NCI-H1105 (cell line): ENCODE results near the gene RAB5A.
"Not testable (repeated sequence)": the region's sequence is repeated elsewhere in the genome, so short reads cannot be mapped to it uniquely, and the experiment has no call there.

Experiments used
- DNase-seq: peaks from one replicate; lab custom pipeline; 2025; lab: John Stamatoyannopoulos, UW

The RAB5A gene

GRCh38 chr3:19946832-19947548 is at the start of gene RAB5A:
TSS of gene RAB5A (plus strand) at chr3:19947097. CDS start at chr3:19950899, 3,802 bp downstream.
- DNase-seq: peak; percentile 95

GRCh38 chr3:19898721-19899120 is 48.2 kb upstream of the RAB5A start:
- DNase-seq: no peak

DNA sequence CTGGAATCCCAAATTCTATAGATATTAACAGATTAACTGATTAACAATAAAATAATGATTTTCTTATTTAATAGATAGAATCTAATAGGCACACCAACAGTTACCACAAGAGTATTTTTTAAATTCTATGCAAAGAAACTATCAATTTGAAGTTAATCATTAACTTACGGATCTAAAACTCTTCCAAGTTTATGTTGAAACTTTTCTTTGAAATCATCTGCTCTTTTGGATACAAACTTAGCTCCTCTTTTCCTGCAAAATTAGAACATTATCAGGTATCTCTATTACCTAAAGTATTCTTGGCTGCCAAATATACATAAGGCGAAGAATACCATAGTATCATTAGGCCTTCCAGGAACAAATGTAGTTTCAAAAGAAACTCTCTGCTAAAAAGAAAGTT is 47.6 kb upstream of the RAB5A start:
- no peak for DNase-seq

GRCh38 chr3:19899833-19900232 is 47.1 kb upstream of the RAB5A start:
- not testable (repeated sequence) for DNase-seq

DNA sequence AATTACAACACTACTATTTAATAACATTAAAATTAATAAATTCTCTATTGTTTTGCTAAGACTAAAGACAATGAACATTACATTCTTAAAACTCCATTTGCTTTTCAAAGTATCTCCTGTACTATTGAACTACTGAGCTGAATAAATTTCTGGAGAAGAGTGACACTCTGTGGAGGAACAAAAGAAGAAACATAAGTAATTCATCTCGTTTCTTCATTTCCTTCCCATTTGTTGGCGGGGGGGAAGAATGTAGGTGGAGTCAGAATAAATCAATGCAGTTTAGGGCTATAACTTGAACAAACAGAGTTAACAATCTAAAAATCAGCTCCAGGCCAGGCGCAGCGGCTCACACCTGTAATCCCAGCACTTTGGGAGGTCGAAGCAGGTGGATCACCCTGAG is 45.6 kb upstream of the RAB5A start:
- DNase-seq: no peak

- DNase-seq: no peak
Observed at GRCh38 chr3:19901918-19902317, 45.0 kb upstream of the RAB5A start.

GRCh38 chr3:19903649-19904048 is 43.2 kb upstream of the RAB5A start:
- no peak for DNase-seq

GRCh38 chr3:19907523-19907922 is 39.4 kb upstream of the RAB5A start:
- DNase-seq: no peak

DNA sequence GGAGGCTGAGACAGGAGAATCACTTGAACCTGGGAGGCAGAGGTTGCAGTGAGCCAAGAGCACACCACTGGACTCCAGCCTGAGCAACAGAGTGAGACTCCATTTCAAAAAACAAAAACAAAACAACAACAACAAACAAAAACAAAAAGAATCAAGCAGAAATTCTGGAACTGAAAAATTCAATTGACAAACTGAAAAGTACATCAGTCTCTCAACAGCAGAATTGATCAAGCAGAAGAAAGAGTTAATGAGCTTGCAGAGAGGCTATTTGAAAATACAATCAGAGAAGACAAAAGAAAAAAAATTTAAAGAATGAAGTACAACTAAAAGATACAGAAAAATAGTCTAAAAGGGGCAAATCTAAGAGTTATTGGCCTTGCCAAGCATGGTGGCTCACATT is 35.4 kb upstream of the RAB5A start:
- no peak for DNase-seq

- DNase-seq: no peak
Observed at GRCh38 chr3:19917167-19917566, 29.7 kb upstream of the RAB5A start.

DNA sequence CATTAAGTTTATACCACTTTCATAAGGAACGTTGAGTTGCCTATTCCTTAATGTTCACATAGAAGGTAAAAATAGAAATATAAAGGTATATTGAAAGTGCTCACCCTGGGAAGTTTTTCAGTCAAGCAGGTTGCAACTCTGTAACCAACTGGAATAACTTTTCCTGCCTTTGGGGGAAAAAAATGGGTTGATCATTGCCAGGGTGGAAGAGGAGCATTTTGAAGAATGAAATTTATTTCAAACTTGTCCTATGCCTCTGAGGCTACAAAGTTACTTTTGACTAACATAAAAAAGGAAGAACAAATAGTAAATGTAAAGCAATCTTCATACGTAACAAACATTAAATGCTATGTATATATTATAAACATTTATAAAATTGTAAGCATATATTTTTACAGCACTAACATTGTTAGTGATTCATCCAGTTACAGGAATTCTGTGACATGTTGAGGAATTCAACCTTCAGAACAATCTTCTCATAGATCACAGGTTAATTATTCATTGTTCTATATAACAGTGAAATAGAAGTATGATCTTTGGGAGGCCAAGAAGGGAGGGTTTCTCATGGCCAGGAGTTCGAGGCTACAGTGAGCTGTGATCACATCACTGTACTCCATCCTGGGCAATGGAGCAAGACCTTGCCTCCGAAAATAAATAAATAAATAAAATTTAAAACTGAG is 26.4 kb upstream of the RAB5A start:
- DNase-seq: no peak

DNA sequence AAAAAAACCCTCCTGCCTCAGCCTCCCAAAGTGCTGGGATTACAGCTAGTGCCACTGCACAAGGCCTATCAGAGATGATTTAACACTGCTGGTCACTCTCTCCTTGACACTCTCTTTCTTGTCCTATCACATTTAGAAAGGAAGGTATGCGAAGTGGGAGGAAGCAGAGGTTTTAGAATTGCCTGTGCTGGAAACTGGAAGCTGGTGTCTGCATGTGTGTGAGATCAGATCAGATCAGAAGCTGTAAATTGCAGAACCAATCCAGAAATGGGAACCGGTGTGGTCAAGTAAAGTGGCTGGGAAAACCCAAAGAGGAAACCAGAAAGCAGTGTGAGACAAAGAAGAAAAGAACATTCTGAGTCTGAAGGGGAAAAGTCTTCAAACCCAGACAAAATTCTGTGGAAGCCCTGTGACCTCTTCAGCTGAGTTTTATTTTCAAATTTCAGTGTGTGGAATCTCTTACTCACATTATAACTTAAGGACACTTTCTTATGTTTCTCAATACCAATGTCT is 15.7 kb upstream of the RAB5A start:
- DNase-seq: no peak

GRCh38 chr3:19931767-19932188 is 15.1 kb upstream of the RAB5A start:
- DNase-seq: no peak

- DNase-seq: no peak
Observed at GRCh38 chr3:19932422-19932821, 14.5 kb upstream of the RAB5A start.

DNA sequence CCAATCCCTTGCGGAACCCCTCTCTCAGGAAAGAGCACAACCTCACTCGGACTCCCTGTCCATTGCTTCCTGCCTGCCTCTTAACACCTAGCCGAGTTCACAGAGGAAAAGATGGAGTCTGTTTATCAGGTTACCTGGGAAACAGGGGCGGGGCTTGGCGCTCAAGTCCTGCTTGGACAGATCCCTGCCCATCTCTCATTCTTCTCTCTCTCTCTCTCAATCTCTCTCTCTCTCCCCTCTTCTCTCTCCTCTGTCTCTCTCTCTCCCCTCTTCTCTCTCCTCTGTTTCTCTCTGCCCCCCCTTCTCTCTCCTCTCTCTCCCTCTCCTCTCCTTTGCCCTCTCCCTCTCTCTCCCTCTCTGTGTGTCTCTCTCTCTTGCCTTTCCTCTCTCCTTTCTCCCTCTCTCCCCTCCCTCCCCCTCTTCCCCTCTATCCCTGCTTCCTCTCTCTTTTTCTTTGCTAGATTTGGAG is 12.8 kb upstream of the RAB5A start, which contains the start of gene EFHB:
EFHB (minus strand) TSS at position 120 of the 469 bp plus-strand sequence. CDS start 199 bp downstream, outside the sequence.
- peak; percentile 28 for DNase-seq

- DNase-seq: no peak
Observed at GRCh38 chr3:19937459-19938294, 9.2 kb upstream of the RAB5A start.

GRCh38 chr3:19938295-19938627 is 8.6 kb upstream of the RAB5A start:
- DNase-seq: no peak

DNA sequence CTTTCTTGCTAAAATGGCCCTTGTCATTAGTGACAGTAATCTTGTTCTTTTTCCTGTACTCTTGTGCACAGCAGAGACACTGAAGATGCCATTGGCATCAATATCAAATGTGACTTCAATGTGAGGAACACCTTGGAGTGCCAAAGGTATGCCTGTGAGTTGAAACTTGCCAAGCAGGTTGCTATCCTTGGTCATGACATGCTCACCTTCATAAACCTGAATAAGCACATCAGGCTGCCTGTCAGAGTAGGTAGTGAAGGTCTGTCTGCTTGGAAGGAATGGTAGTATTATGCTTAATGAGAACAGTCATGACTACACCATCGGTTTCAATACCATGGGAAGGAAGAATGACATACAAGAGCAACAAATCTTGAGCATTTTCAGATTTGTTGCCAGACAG is 6.3 kb upstream of the RAB5A start:
- no peak for DNase-seq

DNA sequence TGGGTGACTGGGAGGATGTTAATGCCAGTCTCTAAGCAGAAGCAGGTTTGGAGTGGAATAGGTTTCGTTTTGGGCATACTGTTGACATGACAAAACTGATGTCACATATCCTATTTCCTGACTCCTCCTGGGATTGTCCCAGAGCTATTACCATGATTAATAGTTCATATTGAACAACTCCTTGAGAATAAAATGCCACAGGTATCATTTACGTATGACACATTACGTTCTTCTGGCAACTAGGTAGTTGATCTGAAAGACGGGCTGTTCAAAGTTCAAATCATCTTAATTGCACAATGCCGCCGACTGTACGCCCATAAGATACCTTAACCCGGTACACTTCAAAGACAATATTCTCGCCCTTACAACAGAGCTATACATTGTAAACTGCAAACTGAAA is 1.4 kb upstream of the RAB5A start:
- no peak for DNase-seq

- no peak for DNase-seq
Observed at GRCh38 chr3:19945969-19946831, 697 bp upstream of the RAB5A start.

DNA sequence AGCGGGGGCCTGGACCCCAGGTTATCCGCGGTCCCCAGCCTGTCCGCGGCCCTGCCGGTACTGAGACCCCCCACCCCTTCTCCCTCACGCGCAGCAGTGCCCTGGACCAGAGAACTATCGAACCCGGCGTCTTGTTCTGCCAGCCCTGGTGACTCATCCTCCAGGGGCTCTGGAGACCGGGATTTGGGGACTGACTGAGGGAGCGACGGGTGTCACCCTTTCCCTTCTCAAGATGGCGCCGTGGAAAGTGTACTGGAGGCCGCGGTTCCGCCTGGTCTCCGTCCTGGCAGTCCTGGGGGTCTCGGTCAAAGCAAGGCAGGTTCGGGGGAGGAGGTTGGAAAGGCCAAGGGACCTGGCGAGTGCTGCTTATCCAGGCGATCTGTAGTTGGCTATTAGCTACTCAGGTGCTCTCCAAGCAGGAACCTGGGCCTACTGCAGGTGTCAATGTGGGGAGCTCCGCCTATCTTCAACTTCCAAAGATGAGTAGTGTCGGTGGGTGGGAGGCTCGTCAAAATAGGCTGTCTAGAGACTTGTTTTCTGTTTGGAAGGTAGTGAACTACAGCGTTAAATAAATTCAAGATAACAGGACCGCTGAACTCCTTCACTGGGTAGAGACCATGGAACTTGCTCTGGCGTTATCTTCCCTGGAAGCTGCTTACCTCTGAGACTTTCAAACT is 790 bp downstream of the RAB5A start:
- peak; percentile 12 for DNase-seq
